ENCODE data around the gene VSX1. TPM values are rescaled to one million over a fixed set of nuclear protein-coding genes. Genes with fewer than 3 reads are reported as not detected.

Gene VSX1
- total RNA-seq, 1 donor from 2014 or later, result not detected

DNA sequence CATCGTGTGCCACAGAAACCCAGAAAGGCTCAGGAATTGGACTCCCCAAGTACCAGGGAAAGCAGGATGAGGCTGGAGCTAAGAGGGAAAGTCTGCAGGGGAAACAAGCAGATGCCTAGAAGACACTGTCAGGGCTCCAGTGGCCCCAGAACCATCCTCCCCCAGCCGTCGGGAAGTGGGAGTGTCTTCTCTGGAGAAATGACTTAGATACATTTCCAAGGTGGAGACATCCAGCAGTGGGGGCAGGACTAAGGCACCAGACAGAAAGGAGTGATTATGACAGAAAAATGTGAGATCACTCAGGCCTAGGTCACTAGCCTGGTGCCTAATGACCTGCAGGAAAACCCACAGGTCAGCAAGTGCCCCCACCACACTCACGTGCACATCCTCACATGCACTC, 36.0 kb upstream of the VSX1 start:
- Histone ChIP-seq H3K27me3 (ENCODE audit: low read depth) (peaks cover 10% of the 10 kb centered on the region), H3K4me3 (no peak overlapping the region), H3K36me3 (no peaks in the 10 kb centered on the region), H3K9me3 (no peaks in the 10 kb centered on the region), H3K4me1 (no peaks in the 10 kb centered on the region), H3K27ac (no peak overlapping the region)
- no peak for ATAC-seq
- TF ChIP-seq, protein P1, sequence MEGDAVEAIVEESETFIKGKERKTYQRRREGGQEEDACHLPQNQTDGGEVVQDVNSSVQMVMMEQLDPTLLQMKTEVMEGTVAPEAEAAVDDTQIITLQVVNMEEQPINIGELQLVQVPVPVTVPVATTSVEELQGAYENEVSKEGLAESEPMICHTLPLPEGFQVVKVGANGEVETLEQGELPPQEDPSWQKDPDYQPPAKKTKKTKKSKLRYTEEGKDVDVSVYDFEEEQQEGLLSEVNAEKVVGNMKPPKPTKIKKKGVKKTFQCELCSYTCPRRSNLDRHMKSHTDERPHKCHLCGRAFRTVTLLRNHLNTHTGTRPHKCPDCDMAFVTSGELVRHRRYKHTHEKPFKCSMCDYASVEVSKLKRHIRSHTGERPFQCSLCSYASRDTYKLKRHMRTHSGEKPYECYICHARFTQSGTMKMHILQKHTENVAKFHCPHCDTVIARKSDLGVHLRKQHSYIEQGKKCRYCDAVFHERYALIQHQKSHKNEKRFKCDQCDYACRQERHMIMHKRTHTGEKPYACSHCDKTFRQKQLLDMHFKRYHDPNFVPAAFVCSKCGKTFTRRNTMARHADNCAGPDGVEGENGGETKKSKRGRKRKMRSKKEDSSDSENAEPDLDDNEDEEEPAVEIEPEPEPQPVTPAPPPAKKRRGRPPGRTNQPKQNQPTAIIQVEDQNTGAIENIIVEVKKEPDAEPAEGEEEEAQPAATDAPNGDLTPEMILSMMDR (IDR thresholded peaks at IDR 0.05), result no peak
- DNase-seq, result no peak
- intact Hi-C loops (cut with DNase I), result no loop called here

DNA sequence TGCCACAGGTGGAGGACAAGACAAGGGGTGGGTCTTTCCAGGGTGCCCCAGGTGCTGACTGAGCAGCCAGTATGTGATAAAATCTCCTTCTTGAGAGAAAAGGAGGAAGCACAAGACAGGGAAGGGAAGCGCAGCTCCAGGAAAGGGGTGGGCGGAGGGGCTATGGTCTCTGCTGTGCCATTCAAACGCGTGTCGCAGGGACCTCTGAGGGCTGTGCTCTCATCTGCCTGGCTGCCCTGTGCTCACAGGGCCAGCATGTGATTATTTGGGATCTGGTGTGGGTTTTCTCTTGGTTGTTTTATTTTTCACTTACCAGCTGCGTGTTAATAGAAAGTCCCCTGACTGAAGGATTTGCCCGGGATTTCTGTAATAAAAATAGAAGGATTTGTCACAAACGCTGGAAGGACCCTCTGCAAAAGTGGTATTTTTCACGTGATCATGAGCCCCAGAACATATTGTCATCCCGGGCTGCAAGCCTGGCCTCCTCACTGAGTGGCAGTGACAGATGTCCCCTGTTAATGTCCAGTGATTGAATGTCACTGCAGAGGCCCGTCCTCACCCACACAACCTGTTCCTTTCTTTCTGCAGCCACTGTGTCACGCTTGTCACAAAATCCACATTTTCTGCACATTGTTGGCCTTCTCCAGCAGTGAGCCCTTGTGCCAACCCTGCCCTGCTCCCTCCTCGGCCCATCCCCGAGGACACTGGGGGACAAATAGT, 35.0 kb upstream of the VSX1 start:
- Histone ChIP-seq H3K27ac (no peak overlapping the region), H3K4me1 (no peaks in the 10 kb centered on the region), H3K27me3 (ENCODE audit: low read depth) (peaks cover 10% of the 10 kb centered on the region), H3K36me3 (no peaks in the 10 kb centered on the region), H3K9me3 (no peaks in the 10 kb centered on the region), H3K4me3 (no peak overlapping the region)
- no peak for DNase-seq
- intact Hi-C loops (cut with DNase I), result no loop called here
- ATAC-seq, result no peak
- TF ChIP-seq, protein P1 (IDR thresholded peaks at IDR 0.05), result no peak

DNA sequence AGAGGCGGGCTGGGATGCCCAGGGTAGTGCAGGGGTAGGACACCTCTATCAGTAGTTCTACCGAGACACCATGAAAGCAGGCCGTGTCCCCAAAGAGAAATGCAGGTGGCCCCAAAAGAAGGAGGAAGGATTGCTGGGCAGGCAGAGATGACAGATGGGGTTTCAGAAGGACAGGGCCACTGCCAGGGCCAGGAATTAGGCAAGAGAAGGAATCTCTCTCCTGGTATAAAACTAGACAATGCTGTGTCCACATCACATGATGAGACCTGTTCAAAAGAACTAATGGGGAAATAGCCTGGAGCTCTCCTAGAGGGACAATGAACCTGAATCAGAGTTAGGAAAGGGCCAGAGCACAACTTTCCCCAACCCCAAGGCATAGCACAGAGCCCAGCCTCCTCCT, 21.6 kb upstream of the VSX1 start:
- TF ChIP-seq, protein P1 (IDR thresholded peaks at IDR 0.05), result no peak
- no peak overlapping the region for H3K4me3 ChIP-seq

DNA sequence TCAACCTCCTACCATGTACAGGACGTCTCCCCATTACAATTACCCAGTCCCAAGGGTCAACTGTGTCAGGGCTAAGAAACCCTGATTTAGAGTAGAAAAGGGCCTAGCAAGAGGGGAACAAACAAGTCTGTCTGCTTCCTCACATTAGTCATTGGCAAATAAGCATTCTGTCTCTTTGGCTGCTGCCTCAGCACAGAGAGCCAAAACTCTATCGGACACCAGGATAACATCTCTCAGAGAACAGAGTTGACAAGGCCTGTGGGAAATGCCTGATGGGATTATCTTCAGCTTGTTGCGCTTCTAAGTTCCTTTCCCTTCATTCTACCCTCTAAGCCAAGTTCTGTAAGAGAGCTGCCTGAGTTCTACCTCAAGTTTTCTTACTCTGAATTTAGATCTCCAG, 19.0 kb upstream of the VSX1 start:
- H3K27ac ChIP-seq, result no peak overlapping the region
- peaks cover 14% of the 10 kb centered on the region for H3K27me3 ChIP-seq (ENCODE audit: low read depth)
- DNase-seq (no peak), ATAC-seq (no peak)
- no peaks in the 10 kb centered on the region for H3K9me3 ChIP-seq
- TF ChIP-seq, protein P1 (IDR thresholded peaks at IDR 0.05), result no peak
- H3K4me3 ChIP-seq, result no peak overlapping the region
- intact Hi-C loops (cut with DNase I), result no loop called here
- no peaks in the 10 kb centered on the region for H3K36me3 ChIP-seq
- no peaks in the 10 kb centered on the region for H3K4me1 ChIP-seq

More for the DNA sequence above, 21.6 kb upstream of the VSX1 start:
- intact Hi-C loops (cut with DNase I), result no loop called here
- H3K36me3 ChIP-seq, result no peaks in the 10 kb centered on the region
- no peak for ATAC-seq
- H3K27me3 ChIP-seq (ENCODE audit: low read depth), result peaks cover 14% of the 10 kb centered on the region
- no peak for DNase-seq
- H3K9me3 ChIP-seq, result no peaks in the 10 kb centered on the region
- no peaks in the 10 kb centered on the region for H3K4me1 ChIP-seq
- no peak overlapping the region for H3K27ac ChIP-seq

DNA sequence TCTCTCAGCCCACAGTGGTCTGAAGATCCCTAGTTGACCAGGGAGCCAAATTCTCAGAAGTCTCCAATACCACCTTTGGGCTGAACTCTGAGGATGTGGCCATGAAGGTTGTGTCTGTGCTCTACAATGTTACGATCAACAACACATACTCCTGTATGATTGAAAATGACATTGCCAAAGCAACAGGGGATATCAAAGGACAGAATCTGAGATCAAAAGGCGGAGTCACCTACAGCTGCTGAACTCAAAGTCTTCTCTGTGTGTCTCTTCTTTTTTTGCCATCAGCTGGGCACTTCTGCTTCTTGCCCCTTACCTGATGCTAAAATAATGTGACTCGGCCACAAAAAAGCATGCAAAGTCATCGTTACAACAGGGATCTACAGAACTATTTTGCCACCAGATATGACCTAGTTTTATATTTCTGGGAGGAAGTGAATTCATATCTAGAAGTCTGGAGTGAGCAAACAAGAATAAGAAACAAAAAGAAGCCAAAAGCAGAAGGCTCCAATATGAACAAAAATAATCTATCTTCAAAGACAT, 17.7 kb upstream of the VSX1 start:
- TF ChIP-seq, protein P1 (IDR thresholded peaks at IDR 0.05), result no peak
- DNase-seq (no peak), ATAC-seq (no peak)
- intact Hi-C loops (cut with DNase I), result no loop called here
- H3K36me3 ChIP-seq, result no peaks in the 10 kb centered on the region
- H3K4me1 ChIP-seq, result no peaks in the 10 kb centered on the region
- no peak overlapping the region for H3K27ac ChIP-seq
- H3K27me3 ChIP-seq (ENCODE audit: low read depth), result peaks cover 10% of the 10 kb centered on the region
- no peak overlapping the region for H3K4me3 ChIP-seq
- H3K9me3 ChIP-seq, result no peaks in the 10 kb centered on the region

Data from lower lobe of right lung (tissue), 2 donors.